OCI-LY1 (cell line): ENCODE data around the gene RNF166.

Source experiments
- H2AFZ ChIP-seq: fragments of 200-600 bp; sonication (generic), shearing (Covaris generic); 2 replicates; pipeline ENCODE4 v1.6.0; 2014; ENCODE audit warnings: antibody characterized with exemption, mild to moderate bottlenecking, low read length
- H3F3A ChIP-seq: fragments of 200-600 bp; sonication (generic), shearing (Covaris generic); 2 replicates; pipeline ENCODE4 v1.6.0; 2014; ENCODE audit warnings: mild to moderate bottlenecking, antibody characterized with exemption, low read length, moderate library complexity; ENCODE audit not compliant: insufficient read depth
- H3K27ac ChIP-seq: fragments of 200-600 bp; sonication (generic); 2 replicates; pipeline ENCODE4 v1.5.1; 2014; ENCODE audit warnings: low read length, mixed run types, mild to moderate bottlenecking, low read depth; ENCODE audit not compliant: poor library complexity, severe bottlenecking
- H3K27me3 ChIP-seq: fragments of 200-600 bp; sonication (generic); 2 replicates; pipeline ENCODE4 v1.6.0; 2014; ENCODE audit warnings: antibody characterized with exemption, mild to moderate bottlenecking, low read length, moderate library complexity; ENCODE audit not compliant: insufficient read depth
- H3K36me3 ChIP-seq: fragments of 200-600 bp; sonication (generic); 2 replicates; pipeline ENCODE4 v1.6.1; 2014; ENCODE audit warnings: mild to moderate bottlenecking, antibody characterized with exemption, low read length, moderate library complexity, mixed read lengths; ENCODE audit not compliant: insufficient read depth
- H3K4me1 ChIP-seq: fragments of 200-600 bp; sonication (generic); 2 replicates; pipeline ENCODE4 v1.5.1; 2014; ENCODE audit warnings: mild to moderate bottlenecking, low read length, moderate library complexity; ENCODE audit not compliant: insufficient read depth, severe bottlenecking
- H3K4me2 ChIP-seq: fragments of 200-600 bp; sonication (generic), shearing (Covaris generic); 2 replicates; pipeline ENCODE4 v1.6.1; 2014; ENCODE audit warnings: low read length
- H3K4me3 ChIP-seq: fragments of 200-600 bp; sonication (generic); 2 replicates; pipeline ENCODE4 v1.5.1; 2014; ENCODE audit warnings: low read length, low read depth, mild to moderate bottlenecking, mixed read lengths; ENCODE audit not compliant: poor library complexity, severe bottlenecking
- H3K79me2 ChIP-seq: fragments of 200-600 bp; shearing (Covaris generic); 2 replicates; pipeline ENCODE4 v1.6.1; 2016; ENCODE audit warnings: mixed run types, low read length, mixed read lengths; ENCODE audit not compliant: insufficient read depth
- H3K9ac ChIP-seq: fragments of 200-600 bp; sonication (generic), shearing (Covaris generic); 2 replicates; pipeline ENCODE4 v1.6.1; 2014; ENCODE audit warnings: mild to moderate bottlenecking, low read length, mixed read lengths
- H3K9me2 ChIP-seq: fragments of 200-600 bp; sonication (generic), shearing (Covaris generic); 2 replicates; pipeline ENCODE4 v1.6.1; 2014; ENCODE audit warnings: low read depth, mild to moderate bottlenecking, low read length, mixed read lengths
- H3K9me3 ChIP-seq: fragments of 200-600 bp; shearing (Covaris generic); 2 replicates; pipeline ENCODE4 v1.6.1; 2014; ENCODE audit warnings: low read length, mixed read lengths
- H4K20me1 ChIP-seq: fragments of 200-600 bp; sonication (generic), shearing (Covaris generic); 2 replicates; pipeline ENCODE4 v1.6.0; 2016; ENCODE audit warnings: mild to moderate bottlenecking, low read length; ENCODE audit not compliant: insufficient read depth
- EZH2 ChIP-seq: fragments of 200-600 bp; sonication (generic), shearing (Covaris generic); IDR thresholded peaks from 2 replicates; pipeline ENCODE4 v1.8.0; 2017; ENCODE audit warnings: borderline replicate concordance, mixed run types, mild to moderate bottlenecking, antibody characterized with exemption, low read length, moderate library complexity, mixed read lengths
- TF ChIP-seq, protein P1 (sequence below): fragments of 200-600 bp; sonication (generic), shearing (Covaris generic); IDR thresholded peaks from 2 replicates; pipeline ENCODE4 v1.5.1; 2017; ENCODE audit warnings: mild to moderate bottlenecking, antibody characterized with exemption, low read length, moderate library complexity, mixed read lengths

Gene RNF166

DNA sequence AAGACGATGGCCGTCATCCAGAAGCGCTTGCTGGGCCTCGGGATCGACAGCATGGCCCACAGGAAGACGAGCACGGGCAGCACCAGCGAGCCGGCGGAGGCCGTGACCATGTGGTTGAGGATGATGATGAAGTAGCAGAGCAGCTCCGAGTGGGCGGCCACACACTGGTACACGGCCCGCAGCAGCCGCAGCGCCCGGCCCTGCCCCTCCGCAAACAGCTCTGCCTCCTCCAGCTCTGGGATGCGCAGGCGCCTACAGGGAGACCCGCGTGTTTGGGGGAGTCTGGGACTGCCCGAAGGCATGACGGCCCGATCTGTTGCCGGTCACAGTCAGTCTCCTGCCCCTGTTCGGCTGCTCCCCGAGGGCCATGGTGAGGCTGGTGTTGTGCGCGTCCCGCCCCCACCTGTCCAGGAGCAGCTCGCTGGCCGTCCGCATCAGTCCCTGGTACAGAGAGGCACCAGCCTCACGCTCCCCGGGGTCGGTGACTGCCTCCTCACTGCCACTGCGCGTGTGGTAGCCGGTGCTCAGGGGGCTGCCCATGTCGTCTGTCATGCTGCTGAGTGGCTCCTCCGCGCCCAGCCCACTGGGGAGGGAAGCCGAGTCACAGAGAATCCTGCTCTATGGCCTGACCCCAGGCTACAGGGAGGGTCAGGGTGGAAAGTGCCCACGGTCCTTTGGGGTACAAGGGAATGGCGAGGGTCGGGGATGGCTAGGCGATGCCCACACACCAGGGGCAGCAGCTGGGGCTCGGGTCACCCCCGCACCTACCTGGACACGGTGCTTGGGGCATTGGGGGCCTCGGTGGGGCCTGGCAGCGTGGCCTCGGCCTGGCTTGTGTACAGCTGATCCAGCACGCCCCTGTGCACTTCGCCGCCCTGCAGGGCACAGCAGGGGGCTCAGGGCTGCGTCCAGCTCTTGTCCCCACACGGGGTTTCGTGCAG is 15.9 kb upstream of the RNF166 start:
- H3K27me3 ChIP-seq = no peaks in the 10 kb centered on the region; the same call in 1 of the 2 replicates
- TF ChIP-seq, protein P1, sequence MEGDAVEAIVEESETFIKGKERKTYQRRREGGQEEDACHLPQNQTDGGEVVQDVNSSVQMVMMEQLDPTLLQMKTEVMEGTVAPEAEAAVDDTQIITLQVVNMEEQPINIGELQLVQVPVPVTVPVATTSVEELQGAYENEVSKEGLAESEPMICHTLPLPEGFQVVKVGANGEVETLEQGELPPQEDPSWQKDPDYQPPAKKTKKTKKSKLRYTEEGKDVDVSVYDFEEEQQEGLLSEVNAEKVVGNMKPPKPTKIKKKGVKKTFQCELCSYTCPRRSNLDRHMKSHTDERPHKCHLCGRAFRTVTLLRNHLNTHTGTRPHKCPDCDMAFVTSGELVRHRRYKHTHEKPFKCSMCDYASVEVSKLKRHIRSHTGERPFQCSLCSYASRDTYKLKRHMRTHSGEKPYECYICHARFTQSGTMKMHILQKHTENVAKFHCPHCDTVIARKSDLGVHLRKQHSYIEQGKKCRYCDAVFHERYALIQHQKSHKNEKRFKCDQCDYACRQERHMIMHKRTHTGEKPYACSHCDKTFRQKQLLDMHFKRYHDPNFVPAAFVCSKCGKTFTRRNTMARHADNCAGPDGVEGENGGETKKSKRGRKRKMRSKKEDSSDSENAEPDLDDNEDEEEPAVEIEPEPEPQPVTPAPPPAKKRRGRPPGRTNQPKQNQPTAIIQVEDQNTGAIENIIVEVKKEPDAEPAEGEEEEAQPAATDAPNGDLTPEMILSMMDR = no peak
- TF ChIP-seq EZH2 = no peak
- no peaks in the 10 kb centered on the region for H4K20me1 ChIP-seq
- H3K79me2 ChIP-seq = no peaks in the 10 kb centered on the region
- no peak overlapping the region for H3K4me2 ChIP-seq
- no peak overlapping the region for H3K27ac ChIP-seq
- no peak overlapping the region for H3K4me3 ChIP-seq
- H3K36me3 ChIP-seq = peaks cover 19% of the 10 kb centered on the region
- no peaks in the 10 kb centered on the region for H3K9me2 ChIP-seq
- no peaks in the 10 kb centered on the region for H3K9me3 ChIP-seq
- no peak overlapping the region for H3K9ac ChIP-seq
- H3K4me1 ChIP-seq = no peaks in the 10 kb centered on the region
- no peak overlapping the region for H2AFZ ChIP-seq
- no peaks in the 10 kb centered on the region for H3F3A ChIP-seq

DNA sequence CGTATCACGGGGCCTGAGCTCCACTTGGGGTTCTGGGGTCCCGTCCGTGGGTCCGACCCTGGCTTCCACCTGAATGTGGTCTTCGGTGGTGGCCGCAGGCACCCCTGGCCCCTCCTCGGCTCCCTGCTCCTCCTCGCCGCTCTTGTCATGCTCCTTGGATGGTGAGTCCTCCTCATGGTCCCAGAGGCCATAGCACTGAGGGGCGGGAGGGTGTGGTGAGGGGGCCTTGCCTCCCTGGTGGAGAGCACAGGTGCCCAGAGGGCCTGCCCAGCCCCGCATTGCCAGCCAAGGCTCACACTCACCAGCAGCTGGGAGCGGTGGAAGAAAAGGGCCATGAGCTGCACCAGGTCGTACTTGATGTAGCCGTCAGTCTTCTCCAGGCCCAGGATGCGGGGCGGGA is 15.0 kb upstream of the RNF166 start:
- Histone ChIP-seq H3K4me1 (no peaks in the 10 kb centered on the region), H3K79me2 (no peaks in the 10 kb centered on the region), H3K9me3 (no peaks in the 10 kb centered on the region), H3K27ac (no peak overlapping the region), H3K4me2 (no peak overlapping the region), H3K4me3 (no peak overlapping the region), H4K20me1 (no peaks in the 10 kb centered on the region), H3K9ac (no peak overlapping the region), H3F3A (no peaks in the 10 kb centered on the region), H2AFZ (no peak overlapping the region), H3K36me3 (peaks cover 28% of the 10 kb centered on the region), H3K9me2 (no peaks in the 10 kb centered on the region), H3K27me3 (no peaks in the 10 kb centered on the region; the same call in 1 of the 2 replicates)
- no peak for TF ChIP-seq EZH2
- TF ChIP-seq, protein P1 = no peak

DNA sequence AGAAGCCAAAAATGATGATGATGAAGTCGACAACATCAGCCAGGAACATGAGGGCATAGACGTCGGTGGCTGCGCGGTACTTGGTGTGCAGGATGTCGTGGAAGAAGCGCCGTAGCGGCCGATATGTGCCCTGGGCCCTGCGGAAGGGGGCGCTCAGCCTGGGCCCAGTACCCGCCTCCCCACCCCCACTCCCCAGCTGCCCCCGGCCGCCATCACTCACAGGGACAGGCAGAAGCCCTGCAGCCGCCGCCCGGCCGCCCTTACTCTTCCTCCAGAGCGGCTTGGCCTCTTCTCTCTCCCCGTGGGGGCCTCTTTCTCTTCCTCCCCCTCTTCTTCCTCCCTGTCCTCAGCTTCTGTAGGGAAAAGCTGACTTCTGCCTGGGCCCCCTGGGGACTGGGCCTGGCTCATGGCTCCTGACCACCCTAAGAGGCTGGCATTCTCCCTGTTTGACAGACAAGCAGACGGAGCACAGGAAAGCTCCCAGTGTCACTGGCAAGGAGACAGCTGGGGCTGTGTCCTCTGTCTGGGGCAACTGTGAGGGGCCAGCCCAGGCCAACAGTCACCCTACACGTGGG is 14.3 kb upstream of the RNF166 start:
- H3K4me3 ChIP-seq = no peak overlapping the region
- TF ChIP-seq, protein P1 = no peak
- no peak for TF ChIP-seq EZH2
- H3K36me3 ChIP-seq = peaks cover 35% of the 10 kb centered on the region
- H3F3A ChIP-seq = no peaks in the 10 kb centered on the region
- no peaks in the 10 kb centered on the region for H4K20me1 ChIP-seq
- no peak overlapping the region for H3K9ac ChIP-seq
- no peaks in the 10 kb centered on the region for H3K9me2 ChIP-seq
- H2AFZ ChIP-seq = no peak overlapping the region
- H3K27me3 ChIP-seq = no peaks in the 10 kb centered on the region; the same call in 1 of the 2 replicates
- no peak overlapping the region for H3K4me2 ChIP-seq
- no peak overlapping the region for H3K27ac ChIP-seq
- no peaks in the 10 kb centered on the region for H3K9me3 ChIP-seq
- H3K79me2 ChIP-seq = no peaks in the 10 kb centered on the region
- no peaks in the 10 kb centered on the region for H3K4me1 ChIP-seq
